Type B pancreatic cell (in vitro differentiated cells): ENCODE results near the gene P2RX2. TPM values are rescaled to one million over a fixed set of nuclear protein-coding genes. Genes with fewer than 3 reads are reported as not detected.

Source experiments
- DNase-seq: peaks from one replicate; pipeline ENCODE4 v3.0.0; 2021; ENCODE audit warnings: mixed read lengths; ENCODE audit not compliant: unreplicated experiment; ENCODE audit errors: extremely low spot score
- H3K27ac Mint-ChIP-seq: 2 replicates; pipeline ENCODE4 v1.8.0; 2021; ENCODE audit warnings: mild to moderate bottlenecking, mixed read lengths
- H3K27me3 Mint-ChIP-seq: 2 replicates; pipeline ENCODE4 v1.8.0; 2021; ENCODE audit warnings: mixed read lengths
- H3K36me3 Mint-ChIP-seq: 2 replicates; pipeline ENCODE4 v1.8.0; 2021; ENCODE audit warnings: mixed read lengths
- H3K4me1 Mint-ChIP-seq: one replicate; pipeline ENCODE4 v1.8.0; 2021; ENCODE audit warnings: mixed read lengths; ENCODE audit not compliant: unreplicated experiment
- H3K4me3 Mint-ChIP-seq: 2 replicates; pipeline ENCODE4 v1.8.0; 2021; ENCODE audit warnings: mild to moderate bottlenecking, mixed read lengths
- H3K9me3 Mint-ChIP-seq: 2 replicates; pipeline ENCODE4 v1.8.0; 2021; ENCODE audit warnings: mixed read lengths
- CTCF ChIP-seq: fragments of 200-600 bp; sonication (generic); conservative IDR thresholded peaks from 2 replicates; pipeline ENCODE4 v1.5.0; 2021; ENCODE audit warnings: antibody characterized with exemption, mild to moderate bottlenecking
- total RNA-seq: library from RNA; stranded (reverse); gene quantifications from 2 replicates; pipeline ENCODE4 v1.2.1, GENCODE V29; 2021; ENCODE audit warnings: low replicate concordance

Gene P2RX2
- total RNA-seq, 1 donor from 2014 or later, result 2.8 TPM

GRCh38 chr12:132647858-132648257, 29.3 kb downstream of the P2RX2 start:
- no peak for TF ChIP-seq CTCF
- no peaks in the 10 kb centered on the region for H3K27me3 Mint-ChIP-seq
- H3K27ac Mint-ChIP-seq, result no peak overlapping the region
- no peak overlapping the region for H3K4me3 Mint-ChIP-seq
- peaks cover 27% of the 10 kb centered on the region for H3K36me3 Mint-ChIP-seq
- DNase-seq, result no peak
- no peaks in the 10 kb centered on the region for H3K4me1 Mint-ChIP-seq
- no peaks in the 10 kb centered on the region for H3K9me3 Mint-ChIP-seq

DNA sequence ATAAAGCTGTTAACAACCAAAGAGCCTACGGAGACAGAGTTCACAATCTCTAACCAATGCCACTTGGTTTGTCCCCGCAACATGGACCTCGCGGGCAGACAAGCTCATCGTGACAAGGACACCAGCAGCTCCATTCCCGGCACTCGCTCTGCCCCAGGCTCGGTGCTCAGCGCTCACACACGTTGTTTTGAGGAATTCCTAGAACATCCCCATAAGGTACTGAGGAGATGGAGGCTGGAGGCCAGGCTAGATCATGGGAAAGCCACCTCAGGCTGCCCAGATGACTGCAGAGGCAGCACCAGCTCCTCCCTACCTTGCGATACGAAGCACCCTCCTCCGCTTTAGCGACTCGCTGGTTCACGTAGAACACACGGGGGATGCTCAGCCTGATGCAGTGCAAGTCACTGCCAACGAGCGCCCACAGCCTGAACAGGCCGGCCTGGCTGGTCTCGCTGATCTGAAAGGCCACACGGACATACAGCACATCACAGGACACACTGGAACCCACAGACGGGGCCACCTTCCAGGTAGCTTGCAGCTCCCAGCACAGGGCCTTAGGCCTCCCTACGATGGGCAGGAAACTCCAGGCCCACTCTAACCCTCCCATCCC, 30.1 kb downstream of the P2RX2 start:
- Mint-ChIP-seq H3K27ac (no peak overlapping the region), H3K36me3 (peaks cover 31% of the 10 kb centered on the region)

GRCh38 chr12:132649226-132649945, 30.8 kb downstream of the P2RX2 start:
- H3K36me3 Mint-ChIP-seq, result peaks cover 37% of the 10 kb centered on the region
- DNase-seq, result no peak

More for the DNA sequence above, 30.1 kb downstream of the P2RX2 start:
- H3K9me3 Mint-ChIP-seq, result no peaks in the 10 kb centered on the region
- H3K4me3 Mint-ChIP-seq, result no peak overlapping the region
- H3K4me1 Mint-ChIP-seq, result no peaks in the 10 kb centered on the region
- TF ChIP-seq CTCF, result no peak
- no peaks in the 10 kb centered on the region for H3K27me3 Mint-ChIP-seq
- DNase-seq, result no peak

DNA sequence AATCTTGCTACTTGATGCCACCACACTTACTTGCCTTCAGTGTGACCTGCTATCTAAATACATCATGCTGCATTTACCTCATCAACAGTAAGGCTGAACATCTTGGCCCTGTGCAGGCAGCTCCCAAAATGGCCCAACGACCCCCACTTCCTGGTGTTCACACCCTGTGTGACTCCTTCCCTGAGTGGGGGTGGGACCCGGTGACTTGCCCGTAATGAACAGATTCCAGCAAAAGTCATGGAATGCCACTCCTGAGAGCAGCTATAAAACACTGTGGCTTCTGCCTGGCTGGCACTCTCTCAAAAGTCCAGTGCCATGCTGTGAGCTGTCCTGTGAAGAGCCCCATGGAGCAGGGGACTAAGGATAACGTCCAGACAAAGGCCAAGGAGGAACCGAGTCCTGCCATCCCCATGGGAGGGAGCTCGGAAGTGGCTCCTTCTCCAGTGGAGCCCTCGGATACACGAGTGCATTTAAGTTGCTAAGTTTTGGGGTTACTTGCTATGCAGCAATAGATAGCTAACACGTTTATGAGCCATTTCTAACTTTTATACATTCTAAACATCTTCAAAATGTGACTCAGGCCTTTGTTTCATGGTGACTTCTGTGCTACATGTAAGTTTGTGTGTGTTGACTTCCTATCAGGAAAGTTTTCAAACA, 33.0 kb downstream of the P2RX2 start:
- TF ChIP-seq CTCF, result no peak
- H3K27ac Mint-ChIP-seq, result no peak overlapping the region
- H3K9me3 Mint-ChIP-seq, result no peaks in the 10 kb centered on the region
- no peaks in the 10 kb centered on the region for H3K4me1 Mint-ChIP-seq
- no peak overlapping the region for H3K4me3 Mint-ChIP-seq
- DNase-seq, result no peak
- peaks cover 41% of the 10 kb centered on the region for H3K36me3 Mint-ChIP-seq
- no peaks in the 10 kb centered on the region for H3K27me3 Mint-ChIP-seq

More at GRCh38 chr12:132649226-132649945, 30.8 kb downstream of the P2RX2 start:
- no peaks in the 10 kb centered on the region for H3K4me1 Mint-ChIP-seq
- no peaks in the 10 kb centered on the region for H3K9me3 Mint-ChIP-seq
- no peak for TF ChIP-seq CTCF
- no peak overlapping the region for H3K27ac Mint-ChIP-seq
- H3K4me3 Mint-ChIP-seq, result no peak overlapping the region
- no peaks in the 10 kb centered on the region for H3K27me3 Mint-ChIP-seq

GRCh38 chr12:132653567-132654290, 35.2 kb downstream of the P2RX2 start:
- H3K27me3 Mint-ChIP-seq, result no peaks in the 10 kb centered on the region
- no peak overlapping the region for H3K27ac Mint-ChIP-seq
- H3K36me3 Mint-ChIP-seq, result peaks cover 43% of the 10 kb centered on the region
- H3K4me1 Mint-ChIP-seq, result no peaks in the 10 kb centered on the region
- no peak overlapping the region for H3K4me3 Mint-ChIP-seq
- TF ChIP-seq CTCF, result no peak
- no peak for DNase-seq
- no peaks in the 10 kb centered on the region for H3K9me3 Mint-ChIP-seq
